Subcutaneous adipose tissue (tissue), 4 donors: ENCODE results near the gene FTCD. TPM values are rescaled to one million over a fixed set of nuclear protein-coding genes. Genes with fewer than 3 reads are reported as not detected.

Experiments
- CTCF ChIP-seq: fragments of 450-650 bp; IDR thresholded peaks from one replicate; pipeline ENCODE4 v1.5.1; 2016; ENCODE audit warnings: low read depth, mild to moderate bottlenecking, control low read depth, antibody characterized with exemption, moderate library complexity
- total RNA-seq, 4 donors: library from RNA; depleted of rRNA; stranded (reverse); fragments of >200 nt; gene quantifications; one replicate each; pipeline ENCODE4 v1.1.0, GENCODE V29; 2016

Gene FTCD
- total RNA-seq, 4 donors from 2014 or later: not detected

GRCh38 chr21:46150491-46151121, 4.8 kb downstream of the FTCD start:
- TF ChIP-seq CTCF: no peak

GRCh38 chr21:46150073-46150472, 5.3 kb downstream of the FTCD start:
- no peak for TF ChIP-seq CTCF

- no peak for TF ChIP-seq CTCF
Measured at GRCh38 chr21:46149205-46149901, 6.0 kb downstream of the FTCD start.

- no peak for TF ChIP-seq CTCF
Measured at GRCh38 chr21:46148106-46148505, 7.3 kb downstream of the FTCD start.

GRCh38 chr21:46146856-46147255, 8.5 kb downstream of the FTCD start:
- TF ChIP-seq CTCF: no peak

- no peak for TF ChIP-seq CTCF
Measured at GRCh38 chr21:46145840-46146691, 9.3 kb downstream of the FTCD start.

- no peak for TF ChIP-seq CTCF
Measured at GRCh38 chr21:46145159-46145839, 10.1 kb downstream of the FTCD start.
